Measurements from ENCODE around the gene BPIFA2. TPM values are rescaled to one million over a fixed set of nuclear protein-coding genes. Genes with fewer than 3 reads are reported as not detected.

BPIFA2 gene
- total RNA-seq, 1 donor from 2014 or later = not detected

DNA sequence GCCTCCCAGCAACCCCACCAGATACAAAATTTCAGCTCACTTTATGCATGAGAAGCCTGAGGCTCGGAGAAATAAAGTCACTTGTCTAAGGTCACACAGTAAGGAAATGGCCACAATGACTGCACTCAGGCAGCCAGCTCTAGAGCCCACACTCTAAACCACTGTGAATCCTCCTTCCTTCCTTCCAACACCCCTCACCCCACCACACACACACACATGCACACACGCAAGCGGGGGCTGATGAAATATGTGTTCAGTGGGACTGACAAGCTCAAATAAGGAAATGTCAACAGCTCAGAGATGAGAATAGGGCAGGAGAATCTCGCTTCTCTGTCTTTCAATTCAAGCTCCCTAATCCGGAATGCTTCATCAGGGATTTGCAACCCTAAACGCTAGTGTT, 61.9 kb downstream of the BPIFA2 start:
- Mint-ChIP-seq H3K4me3 (ENCODE audit: unreplicated experiment) (no peak overlapping the region), H3K4me1 (ENCODE audit: low read depth, unreplicated experiment) (peaks cover 15% of the 10 kb centered on the region), H3K27ac (ENCODE audit: unreplicated experiment) (no peak overlapping the region), H3K27me3 (ENCODE audit: unreplicated experiment) (peaks cover 6% of the 10 kb centered on the region), H3K36me3 (ENCODE audit: unreplicated experiment) (peaks cover 7% of the 10 kb centered on the region), H3K9me3 (ENCODE audit: unreplicated experiment) (peaks cover 5% of the 10 kb centered on the region)
- no peak for DNase-seq
- TF ChIP-seq, protein P1, sequence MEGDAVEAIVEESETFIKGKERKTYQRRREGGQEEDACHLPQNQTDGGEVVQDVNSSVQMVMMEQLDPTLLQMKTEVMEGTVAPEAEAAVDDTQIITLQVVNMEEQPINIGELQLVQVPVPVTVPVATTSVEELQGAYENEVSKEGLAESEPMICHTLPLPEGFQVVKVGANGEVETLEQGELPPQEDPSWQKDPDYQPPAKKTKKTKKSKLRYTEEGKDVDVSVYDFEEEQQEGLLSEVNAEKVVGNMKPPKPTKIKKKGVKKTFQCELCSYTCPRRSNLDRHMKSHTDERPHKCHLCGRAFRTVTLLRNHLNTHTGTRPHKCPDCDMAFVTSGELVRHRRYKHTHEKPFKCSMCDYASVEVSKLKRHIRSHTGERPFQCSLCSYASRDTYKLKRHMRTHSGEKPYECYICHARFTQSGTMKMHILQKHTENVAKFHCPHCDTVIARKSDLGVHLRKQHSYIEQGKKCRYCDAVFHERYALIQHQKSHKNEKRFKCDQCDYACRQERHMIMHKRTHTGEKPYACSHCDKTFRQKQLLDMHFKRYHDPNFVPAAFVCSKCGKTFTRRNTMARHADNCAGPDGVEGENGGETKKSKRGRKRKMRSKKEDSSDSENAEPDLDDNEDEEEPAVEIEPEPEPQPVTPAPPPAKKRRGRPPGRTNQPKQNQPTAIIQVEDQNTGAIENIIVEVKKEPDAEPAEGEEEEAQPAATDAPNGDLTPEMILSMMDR (IDR thresholded peaks at IDR 0.05; ENCODE audit: partially characterized antibody, unreplicated experiment) = no peak

Other genes with a start within 250 kb of the BPIFA2 start
- gene SUN5, start 163.7 kb upstream of the BPIFA2 start, total RNA-seq (ENCODE audit: unreplicated experiment) = not detected
- gene BPIFB2, start 160.5 kb upstream of the BPIFA2 start, total RNA-seq (ENCODE audit: unreplicated experiment) = not detected
- gene BPIFB6, start 136.5 kb upstream of the BPIFA2 start, total RNA-seq (ENCODE audit: unreplicated experiment) = not detected
- not detected for gene BPIFB3, start 114.3 kb upstream of the BPIFA2 start, total RNA-seq (ENCODE audit: unreplicated experiment)
- not detected for gene BPIFB4, start 88.5 kb upstream of the BPIFA2 start, total RNA-seq (ENCODE audit: unreplicated experiment)
- not detected for gene BPIFA3, start 49.2 kb downstream of the BPIFA2 start, total RNA-seq (ENCODE audit: unreplicated experiment)
- gene BPIFA1, start 67.8 kb downstream of the BPIFA2 start, total RNA-seq (ENCODE audit: unreplicated experiment) = not detected
- not detected for gene BPIFB1, start 115.1 kb downstream of the BPIFA2 start, total RNA-seq (ENCODE audit: unreplicated experiment)
- gene CDK5RAP1, start 233.4 kb downstream of the BPIFA2 start, total RNA-seq (ENCODE audit: unreplicated experiment) = 30.9 TPM

All from glutamatergic neuron (in vitro differentiated cells).